Measurements from ENCODE around the gene TWIST2. TPM values are rescaled to one million over a fixed set of nuclear protein-coding genes. Genes with fewer than 3 reads are reported as not detected.

Gene TWIST2
- polyA plus RNA-seq, 5 donors = 4.0 to 6.7 (median 4.6) TPM

DNA sequence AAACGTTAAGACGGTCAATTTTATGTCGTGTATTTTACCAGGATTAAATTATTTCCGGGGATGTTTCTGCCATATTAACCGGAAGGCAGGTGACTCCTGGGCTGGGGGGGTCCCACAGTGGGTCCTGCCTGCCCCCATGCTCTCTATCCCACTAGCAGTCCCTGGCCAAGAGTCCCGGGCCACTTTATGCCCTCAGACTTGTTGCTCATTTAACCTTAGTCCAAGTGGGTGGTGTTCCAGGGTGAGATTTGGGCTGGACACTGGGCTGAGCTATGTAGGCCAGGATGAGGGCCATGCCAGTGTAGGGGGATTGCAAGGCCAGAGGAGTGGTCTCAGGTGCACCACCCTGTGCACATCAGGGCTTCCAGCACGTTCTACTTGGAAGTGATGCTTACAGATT, 24.1 kb downstream of the TWIST2 start:
- no peak for DNase-seq

DNA sequence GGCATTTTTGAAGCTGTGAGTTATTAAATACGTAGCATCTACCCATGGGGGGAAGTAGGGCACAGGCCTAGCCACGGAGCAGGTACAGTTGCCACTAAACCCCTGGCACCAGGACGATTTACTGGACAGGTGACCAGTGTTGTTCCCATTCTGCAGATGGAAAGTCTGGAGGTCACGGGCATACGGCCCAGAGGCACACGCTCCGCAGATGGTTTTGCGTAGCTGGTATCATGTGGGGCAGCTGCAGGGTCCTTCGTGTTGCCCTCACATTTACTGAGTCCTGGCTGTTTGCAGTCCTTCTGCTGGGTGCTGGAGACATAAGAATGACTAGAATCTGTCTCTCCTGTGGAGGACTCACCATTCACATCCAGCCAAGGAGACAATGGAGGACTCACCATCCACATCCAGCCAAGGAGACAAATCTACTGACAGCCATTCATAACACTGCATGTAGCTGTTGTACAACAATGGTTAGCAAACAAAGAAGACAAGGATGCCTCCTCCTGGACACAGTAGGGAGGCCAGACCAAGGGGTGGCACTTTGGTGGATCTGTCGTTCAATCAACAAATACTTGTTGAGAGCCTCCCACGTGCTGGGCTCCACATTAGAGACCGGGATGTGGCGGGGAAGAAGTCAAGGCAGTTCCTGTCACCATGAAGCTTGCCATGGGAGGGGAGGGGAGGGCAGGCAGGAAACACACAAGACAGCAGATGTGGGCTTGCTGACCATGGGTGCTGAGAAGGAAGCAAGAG, 24.9 kb downstream of the TWIST2 start:
- no peak for DNase-seq

DNA sequence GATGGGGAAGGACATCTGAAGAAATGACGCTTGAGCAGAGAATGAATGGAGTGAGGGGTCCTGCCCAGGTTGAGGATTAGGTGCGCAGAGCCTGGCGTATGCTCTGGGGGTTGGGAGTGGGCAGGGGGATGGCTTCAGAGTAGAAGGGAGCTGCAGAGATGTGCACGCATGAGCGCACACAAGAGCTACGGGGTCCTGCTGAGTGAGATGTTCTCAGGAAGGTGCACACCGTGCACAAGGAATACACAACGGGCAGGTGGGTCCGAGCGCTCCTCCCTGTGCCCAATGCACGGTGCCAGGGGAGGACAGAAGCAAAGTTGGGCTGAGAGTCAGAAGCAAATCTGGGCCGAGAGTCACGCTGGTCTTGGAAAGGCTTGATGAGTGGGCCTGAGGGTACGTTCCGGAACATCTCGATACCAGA, 25.5 kb downstream of the TWIST2 start:
- DNase-seq = no peak

DNA sequence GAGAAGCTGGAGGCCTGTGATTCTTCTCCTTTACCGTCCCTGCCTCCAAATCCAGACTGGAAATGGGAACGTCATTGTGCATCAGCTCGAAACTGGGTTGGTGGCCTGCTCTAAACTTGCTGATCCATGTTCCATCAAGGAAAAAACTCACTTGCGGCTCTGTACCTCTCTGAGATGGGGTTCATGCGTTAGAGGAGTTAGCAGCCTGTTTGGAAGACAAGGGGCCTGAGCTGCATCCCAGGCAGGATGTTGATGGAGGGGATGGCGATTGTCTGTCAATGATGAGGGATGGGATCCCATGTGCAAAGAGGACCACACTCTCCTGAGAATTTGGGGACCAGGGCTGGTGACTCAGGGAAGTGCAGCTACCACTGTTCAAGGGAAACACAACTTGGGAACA, 26.0 kb downstream of the TWIST2 start:
- DNase-seq = no peak

DNA sequence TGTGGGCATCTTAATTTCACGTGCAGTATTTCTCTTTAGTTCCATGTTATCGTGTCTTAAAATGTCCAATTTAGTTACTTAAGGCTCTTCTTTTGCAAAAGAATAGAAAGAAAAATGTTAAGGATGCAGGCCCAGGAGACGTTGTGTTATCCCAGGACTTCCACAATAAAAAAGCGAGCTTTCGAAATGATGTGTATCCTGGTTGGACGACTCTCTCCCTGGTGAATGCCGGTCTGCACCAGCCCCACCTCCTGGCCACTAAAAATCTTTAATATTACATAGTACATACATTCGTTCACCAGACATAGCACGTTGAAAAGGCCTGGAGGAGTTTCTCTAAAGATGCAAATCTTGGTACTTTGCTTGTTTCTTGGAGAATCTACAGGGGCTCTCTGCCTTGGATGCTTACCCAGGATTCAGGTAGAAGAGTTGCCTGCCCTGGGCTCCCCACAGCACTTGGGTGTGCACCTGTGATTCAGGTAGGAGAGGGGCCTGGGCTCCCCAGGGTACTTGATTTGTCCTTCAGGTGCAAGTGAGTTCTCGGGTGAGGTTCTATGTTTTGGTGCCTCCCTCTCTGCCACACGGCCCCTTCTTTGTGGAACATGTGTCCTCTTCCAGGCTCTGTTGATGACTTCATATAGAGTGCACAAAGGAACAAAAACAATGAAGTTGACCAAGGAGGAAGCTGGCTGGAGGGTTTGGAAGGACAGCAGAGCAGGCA, 26.6 kb downstream of the TWIST2 start:
- no peak for DNase-seq

DNA sequence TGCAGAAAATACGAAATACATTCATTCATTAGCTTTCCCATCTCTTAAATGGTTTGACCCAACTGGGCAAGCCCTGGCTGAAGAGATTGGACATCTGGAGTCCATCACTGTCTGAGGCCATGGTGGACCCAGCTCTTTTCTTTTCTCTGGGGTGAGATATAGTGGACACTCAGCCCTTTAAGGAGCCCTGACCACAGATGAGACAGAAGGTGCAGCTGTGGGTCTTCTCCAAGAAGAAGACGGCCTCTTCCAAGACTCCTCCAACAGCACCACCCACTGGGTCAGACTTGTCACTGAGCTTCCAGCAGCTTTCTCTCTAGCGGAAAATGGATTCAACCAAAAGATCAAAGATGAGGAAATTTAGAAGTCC, 27.2 kb downstream of the TWIST2 start:
- DNase-seq = no peak

DNA sequence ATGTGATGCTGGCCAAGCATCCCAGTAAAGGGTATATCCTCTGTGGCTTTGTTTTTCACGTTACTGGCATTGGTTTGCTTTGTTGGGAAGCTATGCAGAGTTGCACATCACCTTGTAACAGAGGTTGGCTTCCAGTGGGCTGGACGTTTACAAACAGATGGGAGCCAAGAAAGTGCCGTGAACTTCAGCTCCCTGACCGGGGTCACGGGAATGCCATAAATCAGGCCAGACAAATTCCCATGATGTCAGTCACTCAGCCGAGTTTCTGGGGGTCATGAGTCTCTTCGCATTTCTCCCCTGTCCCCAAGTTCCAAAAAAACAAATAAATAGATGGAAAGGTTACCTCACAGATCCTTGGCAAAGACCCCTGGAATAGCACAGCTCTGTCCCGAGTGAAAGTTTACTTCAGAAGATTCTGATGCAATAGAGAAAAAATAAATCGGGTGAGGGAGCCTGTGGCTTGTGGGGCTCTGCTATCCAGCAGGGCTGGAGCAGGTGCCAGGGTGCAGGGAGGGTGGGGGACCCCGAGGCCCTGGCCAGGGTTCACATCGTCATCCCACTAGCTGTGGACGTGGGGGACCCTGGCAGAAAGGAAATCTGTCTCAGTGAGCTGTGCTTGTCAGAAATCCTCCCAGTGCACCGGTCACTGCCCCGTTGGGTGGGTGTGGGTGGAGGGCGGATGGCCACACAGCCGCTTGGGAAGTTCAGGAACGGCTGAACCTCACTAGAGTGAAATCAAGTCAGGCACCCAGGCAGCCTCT, 27.8 kb downstream of the TWIST2 start:
- no peak for DNase-seq

DNA sequence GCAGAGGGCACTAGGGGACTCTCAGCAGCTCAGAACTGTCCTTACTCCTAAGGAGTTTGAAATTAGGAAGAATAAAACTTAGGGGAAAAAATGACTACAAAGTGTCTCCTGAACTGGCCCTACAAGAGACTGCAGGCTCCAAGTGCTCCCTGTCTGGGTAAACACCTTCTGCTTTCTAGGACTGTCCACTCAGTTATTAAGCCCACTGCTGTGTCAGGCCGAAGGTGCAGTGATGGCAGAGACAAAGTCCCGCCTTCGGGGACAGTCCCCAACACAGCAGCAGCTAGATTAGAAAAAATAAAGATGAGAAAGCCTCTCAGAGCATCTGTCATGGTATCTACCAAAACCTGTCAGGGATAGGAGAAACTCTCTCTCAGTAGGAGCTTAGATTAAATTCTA, 28.3 kb downstream of the TWIST2 start:
- no peak for DNase-seq

DNA sequence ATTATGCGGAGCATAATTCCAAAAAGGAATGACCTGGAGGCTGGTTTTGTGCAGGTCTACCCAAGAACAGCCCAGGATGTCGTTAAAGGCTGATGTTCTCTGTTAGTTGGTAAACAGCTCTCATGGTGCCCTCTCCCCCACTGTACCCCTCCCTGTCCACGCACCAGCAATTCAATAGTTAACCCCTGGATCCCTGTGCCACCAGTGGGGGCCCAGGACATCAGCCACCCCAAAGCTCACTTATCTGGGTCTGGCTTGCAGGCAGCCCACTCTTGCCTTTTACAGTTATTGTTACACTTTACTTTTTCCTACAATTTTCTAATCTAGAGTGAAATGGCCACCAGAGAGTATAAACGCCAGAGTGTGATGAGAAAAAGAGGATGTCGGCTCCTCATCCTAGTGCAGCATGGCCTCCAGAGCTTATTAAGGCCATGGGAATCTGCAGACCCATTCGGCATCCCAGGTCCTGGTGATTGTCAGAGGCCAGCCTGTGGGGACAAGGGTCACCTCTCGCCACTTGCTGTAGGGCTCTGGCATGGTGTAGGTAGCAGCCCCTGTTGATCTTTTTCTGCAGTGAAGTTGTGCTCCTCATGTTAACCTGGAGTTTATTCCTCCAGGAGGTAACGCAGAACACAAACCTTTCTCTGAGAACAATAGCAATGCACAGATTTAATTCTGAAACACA, 30.3 kb downstream of the TWIST2 start:
- no peak for DNase-seq

DNA sequence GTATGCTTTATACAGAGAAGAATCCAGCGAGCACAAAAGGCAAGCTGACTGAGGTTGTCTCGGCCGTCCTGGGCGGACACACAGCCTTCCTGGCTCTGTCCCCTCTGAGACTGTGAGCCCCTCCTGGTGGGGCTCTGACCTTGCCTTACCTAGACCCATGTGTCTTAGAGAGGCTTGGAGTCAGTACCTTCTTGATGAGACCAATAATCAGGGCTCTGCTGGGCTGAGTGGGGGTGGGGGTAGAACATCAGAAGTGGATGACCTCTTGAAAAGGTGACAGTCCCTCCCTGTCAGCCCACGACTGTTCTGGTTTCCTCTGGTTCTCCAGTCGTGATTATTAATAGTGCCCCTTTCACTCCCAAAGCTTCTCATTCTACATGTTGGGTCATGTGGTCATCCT, 31.2 kb downstream of the TWIST2 start:
- no peak for DNase-seq

DNA sequence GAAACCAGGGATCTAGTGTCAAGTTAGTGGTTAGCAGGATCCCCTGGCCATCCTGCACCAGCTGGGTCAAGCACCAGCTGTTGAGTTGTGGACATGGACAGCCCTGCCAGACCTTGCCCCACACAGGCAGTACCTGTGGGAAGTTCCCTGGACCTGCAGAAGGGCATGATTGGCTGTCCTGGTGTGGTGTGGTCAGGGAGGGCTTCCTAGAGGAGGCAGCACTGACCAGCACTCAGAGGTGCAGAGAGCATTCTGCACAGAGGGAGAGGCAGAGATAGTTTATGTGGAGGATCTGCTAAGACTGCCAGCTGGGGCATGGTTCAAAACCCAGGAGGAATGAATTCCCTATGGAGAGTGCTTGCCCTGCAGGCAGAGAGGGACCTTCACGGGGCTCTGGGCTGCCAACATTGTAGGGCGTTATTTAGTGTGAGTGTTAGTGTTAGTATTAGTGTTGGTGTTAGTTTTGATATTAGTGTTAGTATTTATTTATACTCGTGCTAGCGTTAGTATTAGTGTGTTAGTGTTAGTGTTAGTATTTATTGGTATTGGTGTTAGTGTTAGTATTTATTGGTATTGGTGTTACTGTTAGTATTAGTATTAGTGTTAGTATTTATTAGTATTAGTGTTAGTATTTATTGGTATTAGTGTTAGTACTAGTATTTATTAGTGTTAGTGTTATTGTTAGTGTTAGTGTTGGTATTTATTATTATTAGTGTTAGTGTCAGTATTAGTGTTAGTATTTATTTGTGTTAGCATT, 31.9 kb downstream of the TWIST2 start:
- DNase-seq = no peak

DNA sequence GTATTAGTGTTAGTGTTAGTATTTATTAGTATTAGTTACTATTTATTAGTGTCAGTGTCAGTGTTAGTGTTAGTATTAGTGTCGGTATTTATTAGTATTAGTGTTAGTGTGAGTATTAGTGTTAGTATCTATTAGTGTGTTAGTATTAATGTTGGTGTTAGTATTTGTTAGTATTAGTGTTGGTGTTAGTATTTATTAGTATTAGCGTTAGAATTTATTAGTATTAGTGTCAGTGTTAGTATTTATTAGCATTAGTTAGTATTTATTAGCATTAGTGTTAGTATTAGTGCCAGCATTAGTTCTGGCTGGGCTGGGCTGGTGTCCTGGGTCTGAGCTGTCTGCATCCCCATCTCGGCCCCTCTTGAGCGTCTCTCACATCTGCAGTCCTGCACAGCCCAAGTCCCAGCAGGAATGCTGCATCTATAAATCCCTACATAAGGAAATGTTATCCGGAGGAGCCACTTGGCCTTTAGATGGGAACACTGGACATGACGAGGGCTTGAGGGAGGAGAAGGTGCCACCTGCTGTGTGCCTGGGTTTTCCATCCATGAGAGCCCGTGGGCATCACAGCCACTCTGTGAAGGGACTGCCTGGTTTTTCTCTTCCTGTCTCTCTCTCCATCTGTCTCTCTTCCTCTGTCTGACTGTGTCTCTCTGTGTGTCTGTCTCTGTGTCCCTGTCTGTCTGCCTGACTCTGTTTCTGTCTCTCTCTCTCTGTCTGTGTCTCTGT, 33.6 kb downstream of the TWIST2 start:
- no peak for DNase-seq

DNA sequence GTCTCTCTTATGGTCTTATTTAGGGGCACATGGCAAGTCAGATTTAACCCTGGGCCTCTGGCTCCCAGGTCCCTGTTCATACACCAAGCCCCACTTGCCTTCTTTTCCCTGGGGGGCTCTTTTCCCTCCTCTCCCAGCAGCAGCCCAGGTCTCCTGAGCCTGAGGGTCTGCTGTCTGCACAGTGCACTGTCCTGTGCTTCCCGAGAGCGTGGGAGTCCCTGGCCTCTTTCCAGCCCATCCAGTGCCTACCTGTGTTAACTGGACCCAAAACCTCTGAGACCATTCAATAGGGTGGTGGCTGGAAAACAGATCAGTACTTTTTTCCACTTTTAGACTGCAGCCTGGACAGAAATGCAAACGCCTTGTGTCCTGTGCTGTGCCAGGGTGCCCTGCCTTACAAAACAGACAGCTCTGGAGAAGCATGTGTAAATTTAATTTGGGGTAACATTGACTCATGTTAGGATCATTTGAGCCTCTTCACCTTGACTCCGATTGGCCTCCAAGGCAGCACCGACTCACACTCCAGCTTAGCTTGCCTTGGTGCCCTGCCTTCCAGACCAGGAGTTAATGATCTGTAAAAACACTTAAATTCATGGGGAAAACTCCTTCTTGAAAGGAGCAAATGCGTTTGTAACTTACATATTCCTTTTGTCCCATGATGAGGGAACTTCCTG, 34.3 kb downstream of the TWIST2 start:
- no peak for DNase-seq

DNA sequence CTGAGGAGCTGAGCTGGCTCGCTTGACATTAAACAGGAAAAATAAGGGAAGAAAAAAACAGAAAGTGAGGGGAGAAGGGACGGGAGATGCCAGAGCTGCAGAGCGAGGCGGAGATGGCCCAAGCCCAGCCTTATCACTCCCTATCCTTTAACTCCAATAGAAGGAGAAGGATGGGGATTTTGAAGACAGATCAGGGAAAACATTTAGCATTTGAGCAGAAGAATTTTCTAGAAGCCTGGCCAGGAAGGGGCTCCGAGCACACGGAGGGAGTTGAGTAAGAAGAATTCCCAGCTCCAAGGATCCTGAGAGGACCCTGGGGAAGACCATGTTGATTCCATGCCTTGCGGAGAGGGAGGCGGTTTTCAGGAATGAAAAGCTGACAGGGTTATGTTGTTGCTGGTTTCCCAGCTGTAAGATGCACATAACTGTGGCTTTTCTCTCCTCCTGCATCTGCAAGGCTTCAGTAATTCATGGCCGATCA, 35.6 kb downstream of the TWIST2 start:
- no peak for DNase-seq

DNA sequence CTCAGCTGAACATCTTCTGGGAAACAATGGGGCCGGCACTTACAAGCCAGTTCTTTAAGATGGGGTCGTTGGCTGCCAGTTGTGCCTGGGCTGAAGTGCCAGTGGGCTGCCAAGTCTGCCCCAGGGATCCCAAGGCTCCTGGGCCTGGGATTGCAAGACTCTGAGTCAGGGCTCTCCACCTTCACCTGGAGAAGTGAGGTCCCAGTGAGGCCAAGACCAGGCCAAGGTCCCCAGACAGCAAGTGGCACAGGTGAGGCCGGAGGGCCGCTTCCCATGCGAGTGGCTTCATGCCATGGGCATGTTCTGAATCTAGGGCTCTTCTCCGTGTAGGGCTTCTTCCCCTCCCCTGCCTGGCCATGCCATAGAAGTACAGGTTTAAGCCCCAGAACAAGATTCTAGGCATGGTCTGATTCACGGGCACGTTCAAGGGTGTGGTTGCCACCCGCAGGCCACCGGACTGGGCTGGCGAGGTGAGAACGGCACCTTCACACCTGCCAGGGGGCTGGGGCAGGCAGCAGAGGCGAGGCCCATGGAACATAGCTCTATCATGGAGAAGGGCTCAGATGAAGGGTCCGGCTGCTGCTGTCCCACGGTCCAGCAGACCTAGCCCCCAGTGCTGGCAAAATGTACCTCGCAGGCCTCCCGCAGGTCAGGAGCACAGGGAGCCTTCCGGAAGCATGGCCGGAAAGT, 36.4 kb downstream of the TWIST2 start:
- DNase-seq = no peak

DNA sequence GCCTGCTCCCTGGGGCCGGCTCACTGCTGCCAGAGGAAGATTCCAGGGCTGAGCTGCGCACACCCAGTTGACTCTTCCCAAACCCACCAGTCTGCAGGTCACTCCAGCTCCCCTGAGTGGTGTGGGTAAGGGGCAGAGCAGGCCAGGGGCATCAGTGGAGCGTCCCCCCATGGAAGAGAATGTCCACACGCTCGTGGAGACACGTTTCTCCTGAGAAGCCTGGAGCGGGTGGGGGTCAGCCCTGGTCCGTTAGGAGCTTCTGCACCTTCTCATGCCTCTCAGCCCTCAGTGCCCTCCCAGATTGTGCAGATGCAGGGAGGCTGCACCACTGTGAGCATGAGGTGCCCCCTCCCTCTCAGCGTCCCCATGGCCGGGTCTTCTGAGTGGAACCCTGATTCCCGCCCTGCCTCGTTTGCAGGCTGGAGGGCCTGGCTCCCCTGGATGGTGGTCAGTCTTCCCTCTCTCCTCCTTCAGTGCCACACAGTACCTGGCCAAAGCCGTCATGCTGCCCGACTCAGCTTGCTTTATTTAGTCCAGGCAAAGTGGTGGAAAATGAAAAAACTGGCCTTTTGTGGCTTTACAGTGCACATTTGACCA, 37.0 kb downstream of the TWIST2 start:
- no peak for DNase-seq

DNA sequence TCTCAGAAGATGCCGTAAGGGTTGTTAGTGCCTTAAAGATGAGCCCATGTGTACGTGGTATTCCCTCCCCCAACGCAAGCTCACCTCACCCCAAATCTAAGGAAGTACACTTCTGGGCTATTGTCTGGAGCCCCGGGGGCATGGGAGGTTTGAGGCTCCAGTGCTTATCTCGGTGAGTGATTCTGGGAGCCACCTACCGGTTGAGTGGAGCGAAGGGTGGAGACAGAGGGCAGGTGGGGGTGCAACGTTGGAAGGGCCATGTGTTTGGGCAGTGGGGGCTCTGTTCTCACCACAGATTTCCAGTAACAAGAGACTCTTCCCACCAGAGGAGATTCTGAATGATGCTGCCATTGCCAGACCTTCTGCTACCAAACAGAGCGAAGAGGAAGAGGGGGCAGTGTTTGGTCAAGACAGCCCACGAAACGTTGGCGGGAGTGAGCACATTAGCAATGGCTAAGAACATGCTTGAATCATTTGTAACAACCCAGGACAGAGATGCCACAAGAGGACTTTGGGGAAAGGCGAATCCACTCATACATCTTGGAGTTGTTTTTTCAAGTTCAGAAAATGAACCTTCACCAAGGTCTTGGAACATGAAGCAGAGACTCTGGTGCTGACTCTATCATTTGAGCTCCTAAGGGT, 38.7 kb downstream of the TWIST2 start:
- DNase-seq = no peak

DNA sequence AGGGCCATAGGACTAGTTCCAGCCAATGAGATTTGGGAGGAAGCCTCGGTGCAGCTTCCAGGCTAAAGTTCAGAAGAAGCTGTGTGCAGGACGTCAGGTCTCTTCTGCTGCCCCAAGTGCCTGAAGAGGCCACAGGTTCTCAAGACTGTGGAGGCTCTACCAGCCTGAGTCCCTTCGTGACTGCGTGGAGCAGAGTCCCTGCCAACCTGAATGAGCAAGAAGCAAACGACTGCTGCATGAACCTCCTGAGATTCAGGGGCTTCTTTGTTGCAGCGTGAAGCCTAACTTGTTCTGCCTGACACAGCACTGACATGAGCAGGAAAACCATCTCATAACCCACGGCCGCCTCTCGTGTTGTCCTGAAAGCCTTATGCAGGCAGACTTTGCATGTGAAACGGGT, 39.7 kb downstream of the TWIST2 start:
- no peak for DNase-seq
